GM20000 (cell line): ENCODE measurements around the gene GRAP2.
A peak's percentile ranks its signal among the peaks of the same experiment; 100 is the strongest.
"Not testable (repeated sequence)": the region's sequence is repeated elsewhere in the genome, so short reads cannot be mapped to it uniquely, and the experiment has no call there.

Experiments used
- DNase-seq: peaks from one replicate; pipeline ENCODE4 v3.0.0; 2012; ENCODE audit warnings: low spot score
- CTCF ChIP-seq: IDR thresholded peaks from 2 replicates; pipeline ENCODE4 v1.5.1; 2012; ENCODE audit warnings: mild to moderate bottlenecking, control low read depth; ENCODE audit errors: extremely low read depth, missing control alignments

The GRAP2 gene

GRCh38 chr22:39871008-39871798 is 29.7 kb upstream of the GRAP2 start:
- no peak for DNase-seq
- TF ChIP-seq CTCF = no peak

- no peak for DNase-seq
- no peak for TF ChIP-seq CTCF
Observed at GRCh38 chr22:39872548-39872947, 28.3 kb upstream of the GRAP2 start.

GRCh38 chr22:39873965-39874364 is 26.9 kb upstream of the GRAP2 start:
- TF ChIP-seq CTCF = no peak
- DNase-seq = no peak

GRCh38 chr22:39875176-39875885 is 25.6 kb upstream of the GRAP2 start:
- DNase-seq = peak; percentile 42

- DNase-seq = no peak
- no peak for TF ChIP-seq CTCF
Observed at GRCh38 chr22:39877079-39877845, 23.6 kb upstream of the GRAP2 start.

GRCh38 chr22:39880722-39881121 is 20.2 kb upstream of the GRAP2 start:
- TF ChIP-seq CTCF = no peak

GRCh38 chr22:39883057-39883456 is 17.8 kb upstream of the GRAP2 start:
- no peak for DNase-seq
- TF ChIP-seq CTCF = no peak

More at GRCh38 chr22:39880722-39881121, 20.2 kb upstream of the GRAP2 start:
- no peak for DNase-seq

- DNase-seq = not testable (repeated sequence)
Observed at GRCh38 chr22:39889924-39890323, 11.0 kb upstream of the GRAP2 start.
